T-helper 1 cell treated with Interleukin-12 subunit alpha and Interleukin-12 subunit beta and Interleukin-4 antibody, amounts not matched to agents 30 μg/mL and 1 μg/mL, for 36 hours (primary cell): ENCODE measurements around the gene UBE4B.

Source experiments
- H3K27ac Mint-ChIP-seq: one replicate; pipeline ENCODE4 v1.8.0; 2021; ENCODE audit warnings: mild to moderate bottlenecking, mixed read lengths
- H3K27me3 Mint-ChIP-seq: one replicate; pipeline ENCODE4 v1.8.0; 2021; ENCODE audit warnings: low read depth, mixed read lengths
- H3K36me3 Mint-ChIP-seq: one replicate; pipeline ENCODE4 v1.8.0; 2021; ENCODE audit warnings: low read depth, mixed read lengths
- H3K4me1 Mint-ChIP-seq: one replicate; pipeline ENCODE4 v1.8.0; 2021; ENCODE audit warnings: low read depth, mixed read lengths
- H3K4me3 Mint-ChIP-seq: one replicate; pipeline ENCODE4 v1.8.0; 2021; ENCODE audit warnings: mild to moderate bottlenecking, moderate library complexity, mixed read lengths
- H3K9me3 Mint-ChIP-seq: one replicate; pipeline ENCODE4 v1.8.0; 2021; ENCODE audit warnings: mixed read lengths

Gene UBE4B

GRCh38 chr1:10177876-10178275 is 145.1 kb downstream of the UBE4B start:
- peaks cover 4% of the 10 kb centered on the region for H3K4me1 Mint-ChIP-seq
- H3K36me3 Mint-ChIP-seq = peaks cover 34% of the 10 kb centered on the region
- no peaks in the 10 kb centered on the region for H3K27me3 Mint-ChIP-seq
- H3K4me3 Mint-ChIP-seq = no peak overlapping the region
- no peak overlapping the region for H3K27ac Mint-ChIP-seq
- H3K9me3 Mint-ChIP-seq = peaks cover 4% of the 10 kb centered on the region

GRCh38 chr1:10178597-10179405 is 146.0 kb downstream of the UBE4B start:
- H3K9me3 Mint-ChIP-seq = peaks cover 4% of the 10 kb centered on the region
- H3K27me3 Mint-ChIP-seq = no peaks in the 10 kb centered on the region
- H3K4me3 Mint-ChIP-seq = no peak overlapping the region
- no peak overlapping the region for H3K27ac Mint-ChIP-seq
- peaks cover 4% of the 10 kb centered on the region for H3K4me1 Mint-ChIP-seq
- H3K36me3 Mint-ChIP-seq = peaks cover 29% of the 10 kb centered on the region

DNA sequence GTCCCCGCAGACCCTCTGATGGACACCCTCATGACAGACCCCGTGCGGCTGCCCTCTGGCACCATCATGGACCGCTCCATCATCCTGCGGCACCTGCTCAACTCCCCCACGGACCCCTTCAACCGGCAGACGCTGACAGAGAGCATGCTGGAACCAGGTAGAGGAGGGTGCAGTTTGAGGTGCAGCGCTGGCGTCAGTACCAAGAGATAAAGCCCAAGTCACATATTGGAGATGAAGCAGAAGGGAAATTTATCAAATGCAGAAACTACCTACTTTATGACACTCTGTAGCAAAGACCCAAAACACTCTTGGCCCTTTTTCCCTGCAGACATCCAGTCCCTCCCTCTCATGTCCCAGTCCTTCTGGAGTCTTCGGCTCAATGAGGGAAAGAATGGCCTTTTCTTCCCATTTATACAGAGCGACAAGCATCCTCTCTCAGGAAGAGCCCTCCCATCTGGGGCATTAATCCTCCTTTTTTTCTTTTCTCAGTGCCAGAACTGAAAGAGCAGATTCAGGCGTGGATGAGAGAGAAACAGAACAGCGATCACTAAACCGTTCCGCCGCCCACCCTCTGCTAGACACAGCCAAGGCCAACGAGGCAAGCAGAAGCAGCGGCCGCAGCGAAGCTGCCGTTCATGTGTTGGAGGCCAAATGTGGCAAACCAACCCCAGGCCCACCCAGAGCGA is 146.8 kb downstream of the UBE4B start:
- no peak overlapping the region for H3K4me3 Mint-ChIP-seq
- peaks cover 4% of the 10 kb centered on the region for H3K4me1 Mint-ChIP-seq
- peaks cover 4% of the 10 kb centered on the region for H3K9me3 Mint-ChIP-seq
- no peaks in the 10 kb centered on the region for H3K27me3 Mint-ChIP-seq
- H3K27ac Mint-ChIP-seq = no peak overlapping the region
- peaks cover 28% of the 10 kb centered on the region for H3K36me3 Mint-ChIP-seq

DNA sequence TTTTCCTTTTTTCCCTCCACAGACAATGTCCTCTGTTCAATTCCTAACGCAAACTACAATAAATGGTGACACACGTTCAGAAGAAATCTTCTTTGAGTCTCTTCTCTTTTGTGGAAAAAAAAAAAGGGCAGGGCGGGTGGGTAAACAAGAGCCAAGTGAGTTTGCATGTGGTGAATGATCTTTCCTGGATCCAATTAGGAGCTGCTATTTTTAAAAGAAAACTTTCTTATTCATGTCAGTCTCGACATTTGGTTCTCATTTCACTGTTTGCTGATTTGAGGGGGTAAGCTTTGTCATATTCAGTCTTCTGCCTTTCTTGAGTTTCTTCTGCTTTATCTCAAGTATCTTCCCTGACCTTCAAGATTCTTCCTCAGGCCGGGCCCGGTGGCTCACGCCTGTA is 148.4 kb downstream of the UBE4B start:
- H3K36me3 Mint-ChIP-seq = peaks cover 18% of the 10 kb centered on the region
- no peak overlapping the region for H3K4me3 Mint-ChIP-seq
- H3K4me1 Mint-ChIP-seq = no peaks in the 10 kb centered on the region
- no peaks in the 10 kb centered on the region for H3K27me3 Mint-ChIP-seq
- no peaks in the 10 kb centered on the region for H3K9me3 Mint-ChIP-seq
- no peak overlapping the region for H3K27ac Mint-ChIP-seq

DNA sequence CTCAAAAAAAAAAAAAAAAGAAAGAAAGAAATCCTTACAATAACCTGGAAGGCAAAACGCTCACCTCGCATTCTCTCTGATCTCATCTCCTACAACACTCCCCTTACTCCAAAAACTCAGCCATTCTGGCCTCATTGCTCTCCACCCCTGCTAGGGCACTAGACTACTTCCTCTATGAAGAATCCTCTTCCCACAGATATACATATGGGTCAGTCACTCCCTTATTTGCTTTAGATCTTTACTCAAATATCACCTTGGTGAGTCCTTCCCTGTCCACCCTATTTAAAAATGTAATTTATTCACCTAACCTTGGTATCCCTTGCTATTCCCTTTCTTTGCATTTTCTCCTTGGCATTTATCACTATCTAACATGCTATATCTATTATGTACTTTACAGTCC is 153.0 kb downstream of the UBE4B start:
- peaks cover 6% of the 10 kb centered on the region for H3K36me3 Mint-ChIP-seq
- peaks cover 2% of the 10 kb centered on the region for H3K4me1 Mint-ChIP-seq
- H3K4me3 Mint-ChIP-seq = no peak overlapping the region
- no peaks in the 10 kb centered on the region for H3K27me3 Mint-ChIP-seq
- H3K9me3 Mint-ChIP-seq = peaks cover 3% of the 10 kb centered on the region
- H3K27ac Mint-ChIP-seq = no peak overlapping the region

DNA sequence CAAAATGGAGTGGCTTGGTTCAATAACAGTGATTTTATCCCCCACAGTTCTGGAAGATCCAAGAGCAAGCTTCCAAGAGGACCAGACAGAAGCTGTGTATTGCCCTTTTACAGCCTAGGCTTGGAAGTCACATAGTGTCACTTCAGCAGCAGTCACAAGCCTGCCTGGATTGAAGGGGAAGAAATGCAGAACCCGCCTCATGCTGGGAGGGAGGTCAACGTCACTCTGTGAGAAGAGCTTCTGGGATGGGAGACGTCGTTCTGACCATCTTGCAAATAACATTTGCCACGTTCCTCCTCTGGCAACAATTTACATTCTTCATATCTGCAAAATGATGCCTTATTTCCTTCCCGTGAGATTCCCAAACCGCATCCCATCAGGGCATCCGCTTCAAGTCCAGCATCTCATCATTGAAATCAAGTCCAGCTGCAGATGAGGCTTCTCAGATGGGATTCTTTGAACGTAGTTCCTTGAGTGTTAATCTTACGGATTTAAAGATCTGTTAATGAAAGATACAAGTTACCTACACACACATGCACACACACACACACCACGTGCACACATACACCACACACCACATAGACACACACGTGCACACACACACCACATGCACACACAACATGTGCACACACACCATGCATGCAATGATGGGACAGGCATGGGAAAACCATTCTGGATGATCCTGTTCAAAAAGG is 153.7 kb downstream of the UBE4B start:
- H3K9me3 Mint-ChIP-seq = peaks cover 3% of the 10 kb centered on the region
- peaks cover 2% of the 10 kb centered on the region for H3K4me1 Mint-ChIP-seq
- H3K4me3 Mint-ChIP-seq = no peak overlapping the region
- no peaks in the 10 kb centered on the region for H3K27me3 Mint-ChIP-seq
- H3K36me3 Mint-ChIP-seq = peaks cover 4% of the 10 kb centered on the region
- no peak overlapping the region for H3K27ac Mint-ChIP-seq

DNA sequence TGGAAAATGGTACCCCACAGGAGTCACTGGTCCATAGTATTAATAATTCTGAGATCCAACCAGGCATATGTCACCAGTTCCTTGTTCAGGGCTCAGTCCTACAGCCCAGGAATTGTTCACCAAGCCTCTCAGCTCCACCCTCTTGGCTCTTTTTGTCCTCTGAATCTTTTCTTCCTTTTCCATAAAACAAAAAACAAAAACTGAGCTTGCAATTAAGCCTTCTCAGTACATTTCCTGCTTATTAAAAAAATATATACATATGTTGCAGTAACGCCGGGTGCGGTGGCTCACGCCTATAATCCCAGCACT is 154.2 kb downstream of the UBE4B start:
- H3K4me3 Mint-ChIP-seq = no peak overlapping the region
- H3K27me3 Mint-ChIP-seq = no peaks in the 10 kb centered on the region
- H3K27ac Mint-ChIP-seq = no peak overlapping the region
- peaks cover 4% of the 10 kb centered on the region for H3K36me3 Mint-ChIP-seq
- H3K9me3 Mint-ChIP-seq = peaks cover 3% of the 10 kb centered on the region
- peaks cover 2% of the 10 kb centered on the region for H3K4me1 Mint-ChIP-seq

- no peak overlapping the region for H3K4me3 Mint-ChIP-seq
- peaks cover 1% of the 10 kb centered on the region for H3K27me3 Mint-ChIP-seq
- H3K4me1 Mint-ChIP-seq = peaks cover 2% of the 10 kb centered on the region
- no peak overlapping the region for H3K27ac Mint-ChIP-seq
- no peaks in the 10 kb centered on the region for H3K36me3 Mint-ChIP-seq
- H3K9me3 Mint-ChIP-seq = peaks cover 3% of the 10 kb centered on the region
Observed at GRCh38 chr1:10188133-10188650, 155.4 kb downstream of the UBE4B start.

- peaks cover 9% of the 10 kb centered on the region for H3K27me3 Mint-ChIP-seq
- no peak overlapping the region for H3K27ac Mint-ChIP-seq
- H3K4me3 Mint-ChIP-seq = no peak overlapping the region
- peaks cover 3% of the 10 kb centered on the region for H3K9me3 Mint-ChIP-seq
- H3K4me1 Mint-ChIP-seq = peaks cover 2% of the 10 kb centered on the region
- H3K36me3 Mint-ChIP-seq = no peaks in the 10 kb centered on the region
Observed at GRCh38 chr1:10189659-10190058, 156.9 kb downstream of the UBE4B start.

- H3K27me3 Mint-ChIP-seq = peaks cover 9% of the 10 kb centered on the region
- H3K27ac Mint-ChIP-seq = no peak overlapping the region
- H3K4me1 Mint-ChIP-seq = peaks cover 2% of the 10 kb centered on the region
- no peak overlapping the region for H3K4me3 Mint-ChIP-seq
- no peaks in the 10 kb centered on the region for H3K36me3 Mint-ChIP-seq
- H3K9me3 Mint-ChIP-seq = peaks cover 3% of the 10 kb centered on the region
Observed at GRCh38 chr1:10192263-10192662, 159.5 kb downstream of the UBE4B start.

GRCh38 chr1:10193288-10193687 is 160.5 kb downstream of the UBE4B start:
- no peak overlapping the region for H3K4me3 Mint-ChIP-seq
- H3K36me3 Mint-ChIP-seq = no peaks in the 10 kb centered on the region
- peaks cover 2% of the 10 kb centered on the region for H3K4me1 Mint-ChIP-seq
- H3K27me3 Mint-ChIP-seq = peaks cover 9% of the 10 kb centered on the region
- no peak overlapping the region for H3K27ac Mint-ChIP-seq
- peaks cover 1% of the 10 kb centered on the region for H3K9me3 Mint-ChIP-seq

- Mint-ChIP-seq H3K9me3 (no peaks in the 10 kb centered on the region), H3K4me1 (no peaks in the 10 kb centered on the region), H3K27me3 (peaks cover 9% of the 10 kb centered on the region), H3K4me3 (no peak overlapping the region), H3K27ac (no peak overlapping the region), H3K36me3 (no peaks in the 10 kb centered on the region)
Observed at GRCh38 chr1:10195570-10195969, 162.8 kb downstream of the UBE4B start.

GRCh38 chr1:10196976-10197375 is 164.2 kb downstream of the UBE4B start:
- H3K4me1 Mint-ChIP-seq = no peaks in the 10 kb centered on the region
- no peak overlapping the region for H3K27ac Mint-ChIP-seq
- no peaks in the 10 kb centered on the region for H3K36me3 Mint-ChIP-seq
- peaks cover 9% of the 10 kb centered on the region for H3K27me3 Mint-ChIP-seq
- H3K9me3 Mint-ChIP-seq = no peaks in the 10 kb centered on the region
- no peak overlapping the region for H3K4me3 Mint-ChIP-seq

- Mint-ChIP-seq H3K4me3 (no peak overlapping the region), H3K4me1 (no peaks in the 10 kb centered on the region), H3K36me3 (no peaks in the 10 kb centered on the region), H3K27ac (no peak overlapping the region), H3K27me3 (peaks cover 3% of the 10 kb centered on the region), H3K9me3 (no peaks in the 10 kb centered on the region)
Observed at GRCh38 chr1:10200620-10201019, 167.9 kb downstream of the UBE4B start.
